ENCODE measurements around the gene PLEKHM1.

- TF ChIP-seq TAF1 (conservative IDR thresholded peaks at IDR 0.05) (no peak), CTCF (IDR thresholded peaks at IDR 0.05; ENCODE audit: low read depth, low read length, missing input control) (no peak), ATF3 (IDR thresholded peaks at IDR 0.05) (no peak), FOXA1 (IDR thresholded peaks at IDR 0.05) (no peak), EGR1 (IDR thresholded peaks at IDR 0.05; ENCODE audit: low read depth in 2 of 2) (no peak), MAX (IDR thresholded peaks at IDR 0.05) (no peak), JUND (IDR thresholded peaks at IDR 0.05) (no peak), SP1 (IDR thresholded peaks at IDR 0.05) (no peak), NR2F2 (IDR thresholded peaks at IDR 0.05) (no peak), GABPA (IDR thresholded peaks at IDR 0.05 in 1 of 2, conservative IDR thresholded peaks at IDR 0.05 in 1 of 2) (no peak)
These were observed 39.4 kb downstream of the PLEKHM1 start for GRCh38 chr17:45451131-45451530.
